Activated CD8-positive, alpha-beta memory T cell treated with anti-CD3 and anti-CD28 coated beads, Interleukin-2, amount 50 U/mL, for 1 hour (primary cell): ENCODE results near the gene STK32C.
"Not testable (repeated sequence)": the region's sequence is repeated elsewhere in the genome, so short reads cannot be mapped to it uniquely, and the experiment has no call there.

Experiments used
- DNase-seq: peaks from one replicate; pipeline ENCODE4 v3.0.0-alpha.2; 2020; ENCODE audit errors: extremely low read depth

STK32C gene

GRCh38 chr10:132167041-132167674, 140.6 kb downstream of the STK32C start:
- no peak for DNase-seq

GRCh38 chr10:132166216-132166950, 141.4 kb downstream of the STK32C start:
- DNase-seq, result no peak

GRCh38 chr10:132165416-132165980, 142.3 kb downstream of the STK32C start:
- DNase-seq, result no peak

- DNase-seq, result no peak
These were observed 142.9 kb downstream of the STK32C start for GRCh38 chr10:132164761-132165278.

- DNase-seq, result no peak
These were observed 143.8 kb downstream of the STK32C start for GRCh38 chr10:132163826-132164515.

GRCh38 chr10:132163278-132163765, 144.4 kb downstream of the STK32C start:
- DNase-seq, result no peak

- DNase-seq, result no peak
These were observed 145.0 kb downstream of the STK32C start for GRCh38 chr10:132162590-132163277.

- no peak for DNase-seq
These were observed 145.7 kb downstream of the STK32C start for GRCh38 chr10:132162021-132162531.

- DNase-seq, result not testable (repeated sequence)
These were observed 146.7 kb downstream of the STK32C start for GRCh38 chr10:132160834-132161622.

- not testable (repeated sequence) for DNase-seq
These were observed 147.5 kb downstream of the STK32C start for GRCh38 chr10:132160231-132160630.

- DNase-seq, result not testable (repeated sequence)
These were observed 148.2 kb downstream of the STK32C start for GRCh38 chr10:132159302-132160230.

- DNase-seq, result no peak
These were observed 148.9 kb downstream of the STK32C start for GRCh38 chr10:132158823-132159222.

- no peak for DNase-seq
These were observed 149.5 kb downstream of the STK32C start for GRCh38 chr10:132158122-132158741.
